OCI-LY7 (cell line): ENCODE data around the gene ICAM5. TPM values are rescaled to one million over a fixed set of nuclear protein-coding genes. Genes with fewer than 3 reads are reported as not detected.

Experiments used
- BruUV-seq: library from RNA; stranded (reverse); fragments of 400-500 nt; replicated peaks from 2 replicates; lab custom pipeline; 2021; lab: Mats Ljungman, UMichigan
- CTCF ChIA-PET: fragments of 300-600 bp; sonication (Branson Sonifier 250); formaldehyde crosslinking; loops from one replicate; lab custom pipeline; 2022; ENCODE audit warnings: antibody characterized with exemption; ENCODE audit not compliant: unreplicated experiment; lab: Charles Lee
- POLR2A ChIA-PET: fragments of 300-600 bp; sonication (Branson Sonifier 250); formaldehyde crosslinking; loops from one replicate; lab custom pipeline; 2022; ENCODE audit warnings: antibody characterized with exemption; lab: Charles Lee
- DNase-seq: peaks from one replicate; pipeline ENCODE4 v3.0.0-alpha.2; 2015; ENCODE audit warnings: low spot score
- H2AFZ ChIP-seq: fragments of 200-600 bp; sonication (generic), shearing (Covaris generic); 2 replicates; pipeline ENCODE4 v1.6.1; 2014; ENCODE audit warnings: mild to moderate bottlenecking, antibody characterized with exemption, low read length, moderate library complexity
- H3K27ac ChIP-seq: fragments of 200-600 bp; sonication (generic); 2 replicates; pipeline ENCODE4 v1.5.1; 2014; ENCODE audit warnings: mixed run types, low read depth, mild to moderate bottlenecking, moderate library complexity, low read length, inconsistent platforms; ENCODE audit not compliant: poor library complexity, severe bottlenecking
- H3K36me3 ChIP-seq: fragments of 200-600 bp; sonication (generic); 2 replicates; pipeline ENCODE4 v1.6.1; 2014; ENCODE audit warnings: mild to moderate bottlenecking, antibody characterized with exemption, low read length, moderate library complexity, mixed read lengths; ENCODE audit not compliant: insufficient read depth
- H3K4me1 ChIP-seq: fragments of 200-600 bp; sonication (generic); 2 replicates; pipeline ENCODE4 v1.5.1; 2014; ENCODE audit warnings: mild to moderate bottlenecking, low read length; ENCODE audit not compliant: insufficient read depth, poor library complexity, severe bottlenecking
- H3K4me2 ChIP-seq: fragments of 200-600 bp; sonication (generic); 2 replicates; pipeline ENCODE4 v1.6.1; 2014; ENCODE audit warnings: mild to moderate bottlenecking, low read length
- H3K4me3 ChIP-seq: fragments of 200-600 bp; sonication (generic); 2 replicates; pipeline ENCODE4 v1.5.1; 2014; ENCODE audit warnings: mild to moderate bottlenecking, low read depth, low read length; ENCODE audit not compliant: poor library complexity, severe bottlenecking
- H3K79me2 ChIP-seq: fragments of 200-600 bp; sonication (generic); 2 replicates; pipeline ENCODE4 v1.6.1; 2016; ENCODE audit warnings: low read depth, mild to moderate bottlenecking, low read length, moderate library complexity, mixed read lengths; ENCODE audit not compliant: insufficient read depth
- H3K9me2 ChIP-seq: fragments of 200-600 bp; sonication (generic); 2 replicates; pipeline ENCODE4 v1.6.1; 2016; ENCODE audit warnings: mild to moderate bottlenecking, low read length, mixed read lengths; ENCODE audit not compliant: insufficient read depth
- H3K9me3 ChIP-seq: fragments of 200-600 bp; sonication (generic); 2 replicates; pipeline ENCODE4 v1.6.1; 2014; ENCODE audit warnings: mild to moderate bottlenecking, mixed run types, low read length, mixed read lengths
- H4K20me1 ChIP-seq: fragments of 200-600 bp; sonication (generic); 2 replicates; pipeline ENCODE4 v1.6.1; 2014; ENCODE audit warnings: mild to moderate bottlenecking, antibody characterized with exemption, low read length, moderate library complexity, mixed read lengths; ENCODE audit not compliant: insufficient read depth
- EZH2phosphoT487 ChIP-seq: fragments of 200-600 bp; sonication (generic); IDR thresholded peaks from 2 replicates; pipeline ENCODE4 v1.6.1; 2018; ENCODE audit warnings: low read depth, borderline replicate concordance, mild to moderate bottlenecking, mixed run types, antibody characterized with exemption, low read length, moderate library complexity, mixed read lengths
- intact Hi-C: fragments of 100-400 bp; cut with micrococcal nuclease; formaldehyde crosslinking; loops from one replicate; pipeline ENCODE4 v1.10.0; 2022; ENCODE audit not compliant: unreplicated experiment
- total RNA-seq, 2 experiments: library from RNA; depleted of rRNA in 1 of 2; stranded (reverse); fragments of >200 nt in 1 of 2; shearing (Covaris generic) in 1 of 2; gene quantifications; 2 replicates each; pipeline ENCODE4 v1.2.3, GENCODE V29; 2014 to 2022
- TF ChIP-seq, protein P1 (sequence below): fragments of 200-600 bp; sonication (generic); conservative IDR thresholded peaks from 2 replicates; pipeline ENCODE4 v1.5.1; 2014; ENCODE audit warnings: mild to moderate bottlenecking, antibody characterized with exemption, low read length, moderate library complexity, mixed read lengths

Gene ICAM5
- total RNA-seq, 2 experiments from 2014 or later, result 6.4 to 10.8 TPM

GRCh38 chr19:10292206-10292788 is 2.5 kb downstream of the ICAM5 start:
- Histone ChIP-seq H3K9me3 (no peaks in the 10 kb centered on the region), H3K4me3 (peak overlapping the region; percentile 68)
- intact Hi-C loops, result no loop called here

GRCh38 chr19:10292789-10293636 is 3.3 kb downstream of the ICAM5 start:
- Histone ChIP-seq H2AFZ (no peak overlapping the region), H3K4me2 (peak overlapping the region; percentile 83), H3K27ac (no peak overlapping the region), H3K9me2 (no peaks in the 10 kb centered on the region), H3K79me2 (no peaks in the 10 kb centered on the region), H3K4me1 (peaks cover 53% of the 10 kb centered on the region), H3K4me3 (peak overlapping the region; percentile 68), H3K36me3 (no peaks in the 10 kb centered on the region), H4K20me1 (no peaks in the 10 kb centered on the region), H3K9me3 (no peaks in the 10 kb centered on the region)
- ChIA-PET POLR2A (no interaction called here), CTCF (interaction anchor here (0.6 kb wide), 1 partner anchor 200 kb away, joined by 4 read pairs; no protein-coding TSS in a partner anchor)
- intact Hi-C loops, result no loop called here
- DNase-seq, result no peak
- BruUV-seq, result no TSS peak
- TF ChIP-seq, protein P1, sequence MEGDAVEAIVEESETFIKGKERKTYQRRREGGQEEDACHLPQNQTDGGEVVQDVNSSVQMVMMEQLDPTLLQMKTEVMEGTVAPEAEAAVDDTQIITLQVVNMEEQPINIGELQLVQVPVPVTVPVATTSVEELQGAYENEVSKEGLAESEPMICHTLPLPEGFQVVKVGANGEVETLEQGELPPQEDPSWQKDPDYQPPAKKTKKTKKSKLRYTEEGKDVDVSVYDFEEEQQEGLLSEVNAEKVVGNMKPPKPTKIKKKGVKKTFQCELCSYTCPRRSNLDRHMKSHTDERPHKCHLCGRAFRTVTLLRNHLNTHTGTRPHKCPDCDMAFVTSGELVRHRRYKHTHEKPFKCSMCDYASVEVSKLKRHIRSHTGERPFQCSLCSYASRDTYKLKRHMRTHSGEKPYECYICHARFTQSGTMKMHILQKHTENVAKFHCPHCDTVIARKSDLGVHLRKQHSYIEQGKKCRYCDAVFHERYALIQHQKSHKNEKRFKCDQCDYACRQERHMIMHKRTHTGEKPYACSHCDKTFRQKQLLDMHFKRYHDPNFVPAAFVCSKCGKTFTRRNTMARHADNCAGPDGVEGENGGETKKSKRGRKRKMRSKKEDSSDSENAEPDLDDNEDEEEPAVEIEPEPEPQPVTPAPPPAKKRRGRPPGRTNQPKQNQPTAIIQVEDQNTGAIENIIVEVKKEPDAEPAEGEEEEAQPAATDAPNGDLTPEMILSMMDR, result no peak
- no peak for TF ChIP-seq EZH2phosphoT487

More at GRCh38 chr19:10292206-10292788, 2.5 kb downstream of the ICAM5 start:
- Histone ChIP-seq H4K20me1 (no peaks in the 10 kb centered on the region), H3K36me3 (no peaks in the 10 kb centered on the region), H3K27ac (no peak overlapping the region), H3K79me2 (no peaks in the 10 kb centered on the region), H3K4me1 (peaks cover 59% of the 10 kb centered on the region), H3K4me2 (peak overlapping the region; percentile 83), H3K9me2 (no peaks in the 10 kb centered on the region), H2AFZ (peak overlapping the region; percentile 21; the same call in 1 of the 2 replicates)
- ChIA-PET CTCF (interaction anchor here (0.6 kb wide), 1 partner anchor 201 kb away, joined by 4 read pairs; no protein-coding TSS in a partner anchor), POLR2A (interaction anchor here (1.5 kb wide), 1 partner anchor 21 kb away, joined by 5 read pairs; the partner anchor contains the start of gene ICAM1)
- peak; percentile 81 for DNase-seq
- BruUV-seq, result no TSS peak
- TF ChIP-seq, protein P1, result no peak
